NCI-H1105 treated with DMSO at 0.1 percent for 48 hours (cell line): ENCODE results near the gene TAF11L6.
"Not testable (repeated sequence)": the region's sequence is repeated elsewhere in the genome, so short reads cannot be mapped to it uniquely, and the experiment has no call there.

Experiments used
- DNase-seq: peaks from one replicate; lab custom pipeline; 2025; lab: John Stamatoyannopoulos, UW

The TAF11L6 gene

GRCh38 chr5:17528369-17528768 is at the start of gene TAF11L6:
TAF11L6 (plus strand) TSS chr5:17528669.
- DNase-seq: not testable (repeated sequence)

GRCh38 chr5:17481378-17481777 is 47.1 kb upstream of the TAF11L6 start:
- no peak for DNase-seq

GRCh38 chr5:17482790-17483189 is 45.7 kb upstream of the TAF11L6 start:
- DNase-seq: no peak

- DNase-seq: not testable (repeated sequence)
Measured at GRCh38 chr5:17486464-17487173, 41.9 kb upstream of the TAF11L6 start.

- no peak for DNase-seq
Measured at GRCh38 chr5:17487174-17487512, 41.3 kb upstream of the TAF11L6 start.

GRCh38 chr5:17491257-17491656 is 37.2 kb upstream of the TAF11L6 start:
- not testable (repeated sequence) for DNase-seq

- no peak for DNase-seq
Measured at GRCh38 chr5:17492770-17493169, 35.7 kb upstream of the TAF11L6 start.

GRCh38 chr5:17497446-17497845 is 31.0 kb upstream of the TAF11L6 start:
- DNase-seq: no peak

GRCh38 chr5:17497931-17498330 is 30.5 kb upstream of the TAF11L6 start, which contains the start of gene TAF11L2:
TAF11L2 (plus strand) TSS chr5:17498231.
- DNase-seq: not testable (repeated sequence)

GRCh38 chr5:17511775-17512325 is 16.6 kb upstream of the TAF11L6 start:
- DNase-seq: no peak

GRCh38 chr5:17517526-17517925 is 10.9 kb upstream of the TAF11L6 start:
- not testable (repeated sequence) for DNase-seq

GRCh38 chr5:17518067-17518466 is 10.4 kb upstream of the TAF11L6 start, which contains the start of gene TAF11L3:
TAF11L3 (plus strand) TSS chr5:17518367.
- not testable (repeated sequence) for DNase-seq

GRCh38 chr5:17519508-17519907 is 9.0 kb upstream of the TAF11L6 start:
- not testable (repeated sequence) for DNase-seq

GRCh38 chr5:17521501-17521900 is 7.0 kb upstream of the TAF11L6 start, which contains the start of gene TAF11L4:
TAF11L4 (plus strand) TSS chr5:17521801.
- DNase-seq: not testable (repeated sequence)

GRCh38 chr5:17524935-17525334 is 3.5 kb upstream of the TAF11L6 start, which contains the start of gene TAF11L5:
TAF11L5 (plus strand) TSS chr5:17525235.
- not testable (repeated sequence) for DNase-seq

GRCh38 chr5:17526504-17526903 is 2.0 kb upstream of the TAF11L6 start:
- DNase-seq: not testable (repeated sequence)
